ENCODE data around the gene CRYBG1. TPM values are rescaled to one million over a fixed set of nuclear protein-coding genes. Genes with fewer than 3 reads are reported as not detected.

The CRYBG1 gene
- total and polyA plus RNA-seq, 10 of the 15 experiments (the other 5 are each of a cell fraction or from before 2014, with no cell fraction given), result 6.5 to 57.0 (median 25.2) TPM

- ChIA-PET CTCF (interaction anchor here (0.6 to 17.0 kb wide), 63 partner anchors 8 to 1013 kb away, joined by 3 to 403 read pairs (median 4); no protein-coding TSS in a partner anchor), SMC1A (ENCODE audit: uncharacterized antibody, unreplicated experiment) (interaction anchor here (0.6 to 4.7 kb wide), 41 partner anchors 9 to 962 kb away, joined by 3 to 86 read pairs (median 4); no protein-coding TSS in a partner anchor), POLR2A (no interaction called here), RAD21 (ENCODE audit: unreplicated experiment) (interaction anchor here (0.6 to 2.5 kb wide), 21 partner anchors 19 to 962 kb away, joined by 3 to 24 read pairs (median 4); partner anchors contain the start of genes QRSL1 and RTN4IP1)
- in situ Hi-C loops (cut with MboI) (loop anchor here (5.0 kb wide), 2 partner anchors 122 to 537 kb away; no protein-coding TSS in a partner anchor), intact Hi-C loops (cut with micrococcal nuclease; ENCODE audit: unreplicated experiment) (loop anchor here (1.0 kb wide), 2 partner anchors 110 to 121 kb away; no protein-coding TSS in a partner anchor)
- Histone ChIP-seq H2AFZ (ENCODE audit: control insufficient read depth, low read depth, low read length) (peak overlapping the region; percentile 75), H3K9ac (ENCODE audit: control insufficient read depth, insufficient read depth, low read length) (no peak overlapping the region), H3K27me3 (replicated peaks in 1 of 2; ENCODE audit: control insufficient read depth in 2 of 2, insufficient read depth in 2 of 2, low read length in 1 of 2) (no peaks in the 10 kb centered on the region; a peak in 1 of 4 replicates), H3K36me3 (ENCODE audit: control insufficient read depth in 2 of 2, insufficient read depth in 2 of 2, low read length in 1 of 2) (no peaks in the 10 kb centered on the region), H3K79me2 (ENCODE audit: control insufficient read depth, insufficient read depth, low read length) (no peaks in the 10 kb centered on the region), H3K4me2 (ENCODE audit: control insufficient read depth, insufficient read depth) (no peak overlapping the region), H3K4me3 (no peak overlapping the region), H3K27ac (ENCODE audit: control insufficient read depth, insufficient read depth) (no peak overlapping the region), H3K9me3 (replicated peaks; ENCODE audit: control insufficient read depth, insufficient read depth, low read length) (no peaks in the 10 kb centered on the region), H3K4me1 (ENCODE audit: control insufficient read depth, insufficient read depth, low read length) (peaks cover 8% of the 10 kb centered on the region), H4K20me1 (ENCODE audit: control insufficient read depth, insufficient read depth) (no peaks in the 10 kb centered on the region)
- WGBS (ENCODE audit: insufficient coverage, insufficient replicate concordance, low lambda C conversion rate, missing lambda C conversion rate), result 15% methylated on average over 4 of the region's 4 CpGs
- TF ChIP-seq SMC3 (IDR thresholded peaks at IDR 0.05; ENCODE audit: borderline replicate concordance, low read length) (peak; percentile 69), YY1 (IDR thresholded peaks at IDR 0.05; ENCODE audit: low read depth, low read length) (peak; percentile 69; the same call in 1 of the 2 replicates), CTCF (IDR thresholded peaks at IDR 0.05 in 2 of 3, conservative IDR thresholded peaks at IDR 0.05 in 1 of 3; ENCODE audit: control insufficient read depth in 2 of 3, extremely low read depth in 1 of 3, insufficient read depth in 1 of 3, low read depth in 3 of 3, low read length in 3 of 3) (peak; percentile 60 to 79 (median 78)), ZNF592 (IDR thresholded peaks at IDR 0.05) (0 out of 2 replicates have a peak, but pooled peaks have one; percentile 26), SREBF1 (IDR thresholded peaks at IDR 0.05; ENCODE audit: low read length) (no peak), NFYB (IDR thresholded peaks at IDR 0.05; ENCODE audit: insufficient read depth, low read depth, low read length) (no peak), HDGF (IDR thresholded peaks at IDR 0.05) (0 out of 2 replicates have a peak, but pooled peaks have one; percentile 22), MLLT1 (IDR thresholded peaks at IDR 0.05) (0 out of 2 replicates have a peak, but pooled peaks have one; percentile 19), RAD21 (IDR thresholded peaks at IDR 0.05; ENCODE audit: insufficient read depth, low read depth, low read length) (peak; percentile 79), NBN (IDR thresholded peaks at IDR 0.05) (peak; percentile 54; the same call in 1 of the 2 replicates)
- ATAC-seq, result peak; percentile 92
- DNase-seq (ENCODE audit: low read depth, low spot score), result peak; percentile 46
- peak; percentile 92 for FAIRE-seq
- BruUV-seq (replicated peaks), result no TSS peak
Measured at GRCh38 chr6:106444777-106445507, 84.4 kb downstream of the CRYBG1 start.
